ENCODE data around the gene ZNF609. TPM values are rescaled to one million over a fixed set of nuclear protein-coding genes. Genes with fewer than 3 reads are reported as not detected.

The ZNF609 gene
- total and polyA plus RNA-seq, 2 experiments from 2014 or later = 12.5 to 23.0 TPM

DNA sequence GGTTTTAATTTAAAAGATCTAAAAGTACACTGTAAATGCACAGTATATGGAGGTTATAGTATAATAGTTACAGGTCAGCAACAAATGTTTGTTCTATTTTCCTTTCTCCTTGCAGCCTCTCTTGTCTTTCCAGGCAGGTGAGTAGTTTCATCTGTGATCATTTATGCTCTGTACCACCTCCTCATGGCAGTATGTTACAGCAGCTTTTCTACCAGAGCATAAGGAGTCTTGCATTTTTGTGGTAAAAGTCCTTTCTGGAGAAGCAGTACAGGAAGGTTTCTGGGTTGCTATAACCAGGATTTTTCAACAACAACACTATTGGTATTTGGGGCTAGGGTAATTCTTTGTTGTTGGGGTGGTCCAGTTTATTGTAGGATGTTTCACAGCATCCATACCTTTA, 59.5 kb downstream of the ZNF609 start:
- Histone ChIP-seq H4K20me1 (ENCODE audit: insufficient read depth, poor library complexity, severe bottlenecking) (peaks cover 17% of the 10 kb centered on the region), H3K27ac (no peak overlapping the region), H3K36me3 (replicated peaks; ENCODE audit: insufficient read depth, low read depth) (no peaks in the 10 kb centered on the region), H2AFZ (no peak overlapping the region), H3K9me2 (replicated peaks; ENCODE audit: insufficient read depth) (no peaks in the 10 kb centered on the region), H3K9me3 (ENCODE audit: low read depth) (no peaks in the 10 kb centered on the region), H3K4me2 (no peak overlapping the region), H3K4me1 (ENCODE audit: insufficient read depth) (peaks cover 19% of the 10 kb centered on the region), H3K27me3 (no peaks in the 10 kb centered on the region), H3K4me3 (no peak overlapping the region), H3K79me2 (peaks cover 88% of the 10 kb centered on the region)
- no peak for DNase-seq (ENCODE audit: low spot score)
- no peak for TF ChIP-seq EZH2phosphoT487 (IDR thresholded peaks at IDR 0.05; ENCODE audit: low read depth, severe bottlenecking, unreplicated experiment)
- TF ChIP-seq EZH2 (IDR thresholded peaks at IDR 0.05; ENCODE audit: borderline replicate concordance) = no peak
- no peak for TF ChIP-seq CTCF (IDR thresholded peaks at IDR 0.05; ENCODE audit: poor library complexity)

- H3K36me3 ChIP-seq (replicated peaks; ENCODE audit: insufficient read depth, low read depth) = no peaks in the 10 kb centered on the region
- WGBS (ENCODE audit: low lambda C conversion rate, missing lambda C conversion rate) = 61% methylated on average over 1 of the region's 1 CpG
- H3K4me3 ChIP-seq = no peak overlapping the region
- no peaks in the 10 kb centered on the region for H3K27me3 ChIP-seq
- H3K4me1 ChIP-seq (ENCODE audit: insufficient read depth) = peaks cover 19% of the 10 kb centered on the region
- no peaks in the 10 kb centered on the region for H3K9me3 ChIP-seq (ENCODE audit: low read depth)
- peaks cover 19% of the 10 kb centered on the region for H4K20me1 ChIP-seq (ENCODE audit: insufficient read depth, poor library complexity, severe bottlenecking)
- peaks cover 88% of the 10 kb centered on the region for H3K79me2 ChIP-seq
- H3K4me2 ChIP-seq = peak overlapping the region; percentile 17
- peak overlapping the region; percentile 44 for H3K27ac ChIP-seq
- DNase-seq (ENCODE audit: low spot score) = no peak
- H2AFZ ChIP-seq = no peak overlapping the region
- TF ChIP-seq CTCF (IDR thresholded peaks at IDR 0.05; ENCODE audit: poor library complexity) = no peak
- TF ChIP-seq EZH2 (IDR thresholded peaks at IDR 0.05; ENCODE audit: borderline replicate concordance) = no peak
- no peak for TF ChIP-seq EZH2phosphoT487 (IDR thresholded peaks at IDR 0.05; ENCODE audit: low read depth, severe bottlenecking, unreplicated experiment)
- H3K9me2 ChIP-seq (replicated peaks; ENCODE audit: insufficient read depth) = no peaks in the 10 kb centered on the region
These were observed 60.8 kb downstream of the ZNF609 start for GRCh38 chr15:64521201-64521600.

DNA sequence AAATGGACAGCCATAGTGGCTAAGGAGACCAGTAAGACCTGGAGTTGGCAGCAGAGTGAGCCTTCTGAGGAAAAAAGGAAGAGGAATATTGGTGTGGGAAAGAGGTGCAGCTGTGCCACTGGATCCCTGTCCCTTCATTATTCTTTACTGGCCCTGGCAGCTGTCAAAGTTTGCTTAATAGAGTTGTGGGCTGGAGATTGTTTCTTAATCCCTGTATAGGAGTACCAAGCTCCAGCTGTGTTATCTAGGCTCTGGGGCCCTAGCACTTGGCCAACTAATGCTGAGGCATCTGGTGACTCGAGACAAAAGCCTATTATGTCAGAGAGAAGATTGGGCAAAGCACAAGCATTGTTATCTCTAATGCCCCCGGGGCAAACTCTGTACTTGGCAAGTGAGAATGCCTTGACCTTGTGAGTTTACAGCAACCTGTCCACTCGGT, 61.4 kb downstream of the ZNF609 start:
- Histone ChIP-seq H3K4me3 (no peak overlapping the region), H3K79me2 (peaks cover 88% of the 10 kb centered on the region), H3K27me3 (no peaks in the 10 kb centered on the region), H3K9me3 (ENCODE audit: low read depth) (no peaks in the 10 kb centered on the region), H3K4me1 (ENCODE audit: insufficient read depth) (peaks cover 19% of the 10 kb centered on the region), H3K4me2 (peak overlapping the region; percentile 17), H2AFZ (no peak overlapping the region), H3K27ac (peak overlapping the region; percentile 44), H4K20me1 (ENCODE audit: insufficient read depth, poor library complexity, severe bottlenecking) (peaks cover 24% of the 10 kb centered on the region), H3K9me2 (replicated peaks; ENCODE audit: insufficient read depth) (no peaks in the 10 kb centered on the region), H3K36me3 (replicated peaks; ENCODE audit: insufficient read depth, low read depth) (no peaks in the 10 kb centered on the region)
- DNase-seq (ENCODE audit: low spot score) = peak; percentile 38
- no peak for TF ChIP-seq EZH2 (IDR thresholded peaks at IDR 0.05; ENCODE audit: borderline replicate concordance)
- TF ChIP-seq EZH2phosphoT487 (IDR thresholded peaks at IDR 0.05; ENCODE audit: low read depth, severe bottlenecking, unreplicated experiment) = no peak
- TF ChIP-seq CTCF (IDR thresholded peaks at IDR 0.05; ENCODE audit: poor library complexity) = no peak
- 7% methylated on average over 3 of the region's 3 CpGs for WGBS (ENCODE audit: low lambda C conversion rate, missing lambda C conversion rate)
